Aorta (tissue), 5 donors: ENCODE measurements around the gene MRPS18B. TPM values are rescaled to one million over a fixed set of nuclear protein-coding genes. Genes with fewer than 3 reads are reported as not detected.

Experiments used
- ATAC-seq: fragments of 200-7000 bp; cut with Tn5 transposase; one replicate; pipeline ENCODE4 v1.9.1; 2022; ENCODE audit warnings: moderate library complexity; ENCODE audit not compliant: low FRiP score
- DNase-seq, 2 donors: peaks; one replicate each; pipeline ENCODE4 v3.0.0-alpha.2; 2020
- H3K27ac ChIP-seq, 2 donors: one replicate each; pipeline ENCODE4 v1.5.1; 2013; ENCODE audit warnings: low read length in 2 of 2, mild to moderate bottlenecking in 2 of 2, moderate library complexity in 2 of 2, control low read depth in 1 of 2, inconsistent platforms in 1 of 2, low read depth in 1 of 2
- H3K27me3 ChIP-seq, 2 donors: one replicate each; pipeline ENCODE4 v1.6.1; 2013; ENCODE audit warnings: control low read depth in 1 of 2, low read length in 1 of 2, mild to moderate bottlenecking in 1 of 2, moderate library complexity in 1 of 2; ENCODE audit not compliant: insufficient read depth in 2 of 2, control insufficient read depth in 1 of 2
- H3K36me3 ChIP-seq, 2 donors: one replicate each; pipeline ENCODE4 v1.6.1; 2013; ENCODE audit warnings: control low read depth in 1 of 2, low read length in 1 of 2, mild to moderate bottlenecking in 1 of 2; ENCODE audit not compliant: insufficient read depth in 2 of 2, control insufficient read depth in 1 of 2
- H3K4me1 ChIP-seq, 2 donors: one replicate each; pipeline ENCODE4 v1.6.1; 2013; ENCODE audit warnings: low read length in 2 of 2, control low read depth in 1 of 2, mild to moderate bottlenecking in 1 of 2, moderate library complexity in 1 of 2; ENCODE audit not compliant: insufficient read depth in 2 of 2, control insufficient read depth in 1 of 2
- H3K4me3 ChIP-seq, 2 donors: one replicate each; pipeline ENCODE4 v1.5.1; 2013; ENCODE audit warnings: low read length in 2 of 2, control low read depth in 1 of 2, mild to moderate bottlenecking in 1 of 2
- H3K9me3 ChIP-seq: one replicate; pipeline ENCODE4 v1.6.1; 2013; ENCODE audit warnings: mild to moderate bottlenecking, low read length; ENCODE audit not compliant: control insufficient read depth
- WGBS, 2 donors: extraction: QIAGEN DNeasy Blood & Tissue Kit; methylation state at CpG; one replicate each; pipeline ENCODE4 v1.1.7; 2013; 5-methylcytosine and 5-hydroxymethylcytosine counted together
- intact Hi-C, 2 donors: fragments of 100-400 bp; cut with DNase I; formaldehyde crosslinking; loops; one replicate each; pipeline versions ENCODE4 v1.14.2 to v1.15.0; 2022
- polyA plus RNA-seq, 2 donors: library from polyadenylated mRNA; stranded (reverse); fragments of 200-250 nt; gene quantifications; one replicate each; pipeline ENCODE4 v1.2.3, GENCODE V29; 2013
- total RNA-seq, 2 donors: library from RNA; stranded (reverse); fragmentation: NEBNext Ultra II Directional; extraction: Animal tissue kit (Norgen Biotek cat#: 25700); gene quantifications; one replicate each; pipeline ENCODE4 v1.2.1, GENCODE V29; 2021
- donor health status: healthy with polysubstance abuse.
- donor health status: Bipolar disorder and iron deficiency.
- donor health status: DM: no; HTN: no; CAD: no.
- donor health status: DM: no; HTN: no; CAD: no.
- donor health status: DM: yes; HTN: yes; CAD: no.

Gene MRPS18B
- total and polyA plus RNA-seq, 4 donors = 26.6 to 45.6 (median 34.0) TPM

- H3K36me3 ChIP-seq = peaks cover 13 to 20% of the 10 kb centered on the region in 2 donors
- ATAC-seq (no peak), DNase-seq (no peak)
- H3K9me3 ChIP-seq = no peaks in the 10 kb centered on the region
- no peak overlapping the region for H3K27ac ChIP-seq
- intact Hi-C loops = no loop called here
- WGBS, 2 donors = 79 to 85% methylated on average over 13 of the region's 13 CpGs
- no peaks in the 10 kb centered on the region for H3K27me3 ChIP-seq
- H3K4me1 ChIP-seq = no peaks in the 10 kb centered on the region
- H3K4me3 ChIP-seq = no peak overlapping the region
Measured at GRCh38 chr6:30599625-30600324, 17.9 kb upstream of the MRPS18B start.

DNA sequence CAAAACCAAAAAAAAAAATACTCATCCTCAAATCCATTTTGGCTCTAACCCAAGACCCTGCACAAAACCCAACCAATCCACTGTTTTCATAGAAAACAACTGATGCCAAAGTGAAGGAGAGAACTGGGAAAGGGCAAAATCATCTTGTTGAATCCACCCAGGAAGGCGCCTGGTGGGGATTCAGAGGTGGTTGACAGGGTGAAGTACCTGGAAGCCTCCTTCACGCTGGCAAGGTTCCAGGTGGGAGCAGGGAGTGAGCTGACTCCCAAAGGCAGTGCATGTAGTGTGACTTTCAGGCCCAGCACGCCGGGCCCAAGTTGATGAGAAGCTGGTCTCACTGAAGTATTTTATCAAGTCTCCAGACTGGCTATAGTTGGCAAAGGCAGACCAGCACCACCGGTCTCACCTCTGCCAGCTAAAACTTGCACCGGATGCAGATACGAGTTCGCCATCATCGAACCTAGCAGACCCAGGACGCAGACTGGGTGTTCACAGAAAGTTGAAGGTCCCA, 17.1 kb upstream of the MRPS18B start:
- H3K4me3 ChIP-seq = no peak overlapping the region
- no peaks in the 10 kb centered on the region for H3K27me3 ChIP-seq
- ATAC-seq = no peak
- no peak overlapping the region for H3K27ac ChIP-seq
- intact Hi-C loops = no loop called here
- peak in 1 of 2 donors; percentile 50 for DNase-seq
- 59 to 61% methylated on average over 10 of the region's 10 CpGs for WGBS, 2 donors
- no peaks in the 10 kb centered on the region for H3K4me1 ChIP-seq
- H3K9me3 ChIP-seq = no peaks in the 10 kb centered on the region
- H3K36me3 ChIP-seq = peaks cover 15 to 24% of the 10 kb centered on the region in 2 donors

GRCh38 chr6:30601436-30601814, 16.2 kb upstream of the MRPS18B start:
- ATAC-seq = no peak
- DNase-seq = no peak
- H3K27me3 ChIP-seq = no peaks in the 10 kb centered on the region
- H3K9me3 ChIP-seq = no peaks in the 10 kb centered on the region
- intact Hi-C loops = no loop called here
- no peak overlapping the region for H3K4me3 ChIP-seq
- 49 to 55% methylated on average over 6 of the region's 6 CpGs for WGBS, 2 donors
- H3K4me1 ChIP-seq = no peaks in the 10 kb centered on the region
- H3K36me3 ChIP-seq = peaks cover 15 to 29% of the 10 kb centered on the region in 2 donors
- H3K27ac ChIP-seq = no peak overlapping the region

GRCh38 chr6:30601815-30602641, 15.6 kb upstream of the MRPS18B start:
- H3K36me3 ChIP-seq = peaks cover 15 to 30% of the 10 kb centered on the region in 2 donors
- peak; percentile 10 for ATAC-seq

GRCh38 chr6:30603961-30604360, 13.7 kb upstream of the MRPS18B start:
- 93 to 94% methylated on average over 13 of the region's 13 CpGs for WGBS, 2 donors
- no peak for DNase-seq
- Histone ChIP-seq H3K4me1 (no peaks in the 10 kb centered on the region), H3K4me3 (no peak overlapping the region), H3K27ac (no peak overlapping the region), H3K9me3 (no peaks in the 10 kb centered on the region), H3K27me3 (no peaks in the 10 kb centered on the region), H3K36me3 (peaks cover 25 to 33% of the 10 kb centered on the region in 2 donors)
- no peak for ATAC-seq
- intact Hi-C loops = no loop called here

More at GRCh38 chr6:30601815-30602641, 15.6 kb upstream of the MRPS18B start:
- Histone ChIP-seq H3K4me3 (no peak overlapping the region), H3K27ac (no peak overlapping the region), H3K4me1 (no peaks in the 10 kb centered on the region), H3K27me3 (no peaks in the 10 kb centered on the region), H3K9me3 (no peaks in the 10 kb centered on the region)
- intact Hi-C loops = no loop called here
- 89 to 90% methylated on average over 39 of the region's 39 CpGs for WGBS, 2 donors
- no peak for DNase-seq

DNA sequence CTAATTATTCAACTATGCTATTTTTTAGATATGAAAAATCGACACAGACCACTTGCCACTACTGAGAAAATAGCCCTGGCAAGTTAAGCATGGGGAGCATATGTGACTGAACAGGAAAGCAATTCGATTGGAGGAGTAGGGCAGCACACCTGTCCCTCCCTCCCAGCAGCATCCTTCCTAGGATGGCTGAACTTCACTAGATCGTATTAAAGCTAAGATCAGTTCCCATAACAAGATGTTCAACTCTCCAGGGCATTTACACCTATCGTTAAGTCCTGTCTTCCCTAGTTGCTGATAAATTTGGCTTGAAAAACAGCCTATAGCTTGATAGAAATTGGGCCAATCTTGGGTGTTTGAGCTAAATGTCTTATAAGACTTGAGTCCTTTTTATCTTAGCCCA, 7.6 kb upstream of the MRPS18B start:
- DNase-seq (no peak), ATAC-seq (no peak)
- intact Hi-C loops = loop anchor here (5.0 kb wide), 1 partner anchor 38 kb away; the partner anchor contains the start of gene ABCF1 (in 2 of the 2)
- peaks cover 2 to 5% of the 10 kb centered on the region in 2 donors for H3K4me1 ChIP-seq
- H3K27ac ChIP-seq = no peak overlapping the region
- H3K4me3 ChIP-seq = no peak overlapping the region
- peaks cover 0 to 2% of the 10 kb centered on the region in 2 donors for H3K27me3 ChIP-seq
- WGBS, 2 donors = 52 to 67% methylated on average over 4 of the region's 4 CpGs
- no peaks in the 10 kb centered on the region for H3K9me3 ChIP-seq
- H3K36me3 ChIP-seq = peaks cover 13% of the 10 kb centered on the region in 2 donors

DNA sequence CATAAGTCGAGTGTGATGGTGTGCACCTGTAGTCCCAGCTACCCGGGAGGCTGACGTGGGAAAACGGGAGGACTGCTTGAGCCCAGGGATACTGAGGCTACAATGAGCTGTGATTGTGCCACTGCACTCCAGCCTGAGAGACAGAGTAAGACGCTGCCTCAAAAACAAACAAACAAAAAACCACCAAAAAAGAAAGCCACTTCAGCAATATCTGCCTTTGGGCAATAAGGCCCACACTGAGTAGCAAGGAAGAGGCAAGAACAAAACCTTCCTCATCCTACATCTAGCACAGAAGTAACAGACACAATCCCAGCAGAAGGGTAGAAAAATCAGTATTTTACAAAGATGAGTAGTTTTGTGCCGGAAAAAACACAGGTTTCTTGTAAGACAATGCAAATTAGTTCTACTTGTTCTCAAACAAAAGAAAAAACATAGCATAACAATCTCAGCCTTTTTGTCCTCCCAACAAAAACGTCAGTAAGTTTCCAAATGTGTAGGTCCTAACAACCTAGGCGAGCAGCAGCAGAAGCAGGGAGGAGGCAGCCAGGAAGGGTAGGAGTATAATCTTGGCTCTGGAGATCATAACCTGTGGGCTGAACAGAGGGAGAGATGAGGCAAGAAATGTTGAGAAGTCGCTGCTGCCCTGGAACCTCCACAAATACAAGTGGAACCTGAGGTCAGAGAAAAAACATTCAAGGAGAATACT, 6.3 kb upstream of the MRPS18B start:
- H3K4me3 ChIP-seq = no peak overlapping the region
- H3K9me3 ChIP-seq = no peaks in the 10 kb centered on the region
- peaks cover 7 to 13% of the 10 kb centered on the region in 2 donors for H3K36me3 ChIP-seq
- no peak for ATAC-seq
- no peak for DNase-seq
- 57 to 61% methylated on average over 9 of the region's 9 CpGs for WGBS, 2 donors
- H3K4me1 ChIP-seq = peaks cover 2 to 5% of the 10 kb centered on the region in 2 donors
- peaks cover 0 to 2% of the 10 kb centered on the region in 2 donors for H3K27me3 ChIP-seq
- intact Hi-C loops = loop anchor here (5.0 kb wide), 1 partner anchor 39 kb away; the partner anchor contains the start of gene ABCF1 (in 2 of the 2)
- no peak overlapping the region for H3K27ac ChIP-seq

GRCh38 chr6:30611856-30612194, 5.8 kb upstream of the MRPS18B start:
- no peak overlapping the region for H3K4me3 ChIP-seq
- H3K9me3 ChIP-seq = no peaks in the 10 kb centered on the region
- intact Hi-C loops = loop anchor here (5.0 kb wide), 1 partner anchor 40 kb away; the partner anchor contains the start of gene ABCF1 (in 2 of the 2)
- 24 to 36% methylated on average over 2 of the region's 2 CpGs for WGBS, 2 donors
- H3K4me1 ChIP-seq = peaks cover 2 to 5% of the 10 kb centered on the region in 2 donors
- DNase-seq (no peak), ATAC-seq (no peak)
- H3K27me3 ChIP-seq = peaks cover 0 to 2% of the 10 kb centered on the region in 2 donors
- H3K36me3 ChIP-seq = peaks cover 5 to 16% of the 10 kb centered on the region in 2 donors
- no peak overlapping the region for H3K27ac ChIP-seq
